HG02623 (cell line): ENCODE results near the gene RNF151.
"Not testable (repeated sequence)": the region's sequence is repeated elsewhere in the genome, so short reads cannot be mapped to it uniquely, and the experiment has no call there.

ENCODE experiments used
- ATAC-seq: cut with Tn5 transposase; IDR thresholded peaks from one replicate; pipeline ENCODE4 v1.9.1; 2021; ENCODE audit warnings: moderate library complexity; ENCODE audit not compliant: unreplicated experiment

Gene RNF151

DNA sequence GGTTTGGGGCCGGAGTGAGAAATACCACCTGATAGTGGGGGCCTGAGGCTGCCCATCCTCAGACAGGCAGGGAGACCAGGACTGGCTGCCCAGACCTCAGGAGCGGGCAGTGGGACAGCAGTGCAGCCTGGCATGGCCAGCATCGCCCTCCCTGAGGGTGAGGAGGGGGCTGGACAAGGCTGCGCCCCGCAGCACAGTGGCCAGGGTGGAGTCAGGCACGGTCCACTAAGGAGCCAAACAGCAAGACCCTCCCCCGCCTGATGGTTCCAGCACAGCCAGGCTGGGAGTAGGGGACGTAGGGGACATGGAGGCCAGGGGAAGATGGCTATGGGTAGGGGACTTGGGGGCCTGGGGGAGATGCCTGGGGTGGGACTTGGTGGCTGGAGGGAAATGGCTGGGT, 39.7 kb downstream of the RNF151 start:
- no peak for ATAC-seq

DNA sequence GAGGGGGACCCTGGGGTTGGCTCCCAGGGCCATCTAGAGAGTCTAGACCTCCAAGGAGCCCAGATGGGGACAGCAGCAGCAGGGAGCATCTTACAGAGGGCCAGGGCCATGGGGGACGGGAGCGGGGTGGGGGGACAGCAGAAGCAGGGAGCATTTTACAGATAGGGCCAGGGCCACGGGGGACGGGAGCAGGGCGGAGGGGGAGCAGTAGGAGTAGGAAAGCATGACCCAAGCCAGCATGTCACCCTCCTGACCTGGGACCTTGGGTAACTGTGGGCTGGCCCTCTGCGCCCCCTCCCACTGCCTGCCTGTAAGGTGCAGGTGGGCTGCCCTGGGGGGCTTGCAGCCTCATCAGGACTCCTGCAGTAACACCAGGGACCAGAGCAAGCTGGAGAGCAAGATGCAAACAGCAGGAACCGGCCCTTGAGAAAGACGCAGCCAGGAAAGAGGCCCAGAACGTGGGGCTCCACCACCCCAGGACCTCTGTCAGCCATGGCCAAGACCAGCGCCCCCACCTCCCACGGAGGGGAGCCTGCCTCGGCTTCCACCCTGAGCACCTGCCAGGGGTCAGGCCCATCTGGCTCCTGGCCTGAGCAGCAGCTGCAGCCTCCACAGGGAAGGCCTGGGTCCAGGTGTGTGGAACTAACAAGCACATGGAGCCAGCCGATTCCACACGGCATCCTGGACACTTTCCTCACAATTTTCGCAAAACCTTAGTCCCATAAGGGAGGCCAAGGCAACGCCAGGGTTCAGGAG, 40.6 kb downstream of the RNF151 start:
- ATAC-seq, result no peak

DNA sequence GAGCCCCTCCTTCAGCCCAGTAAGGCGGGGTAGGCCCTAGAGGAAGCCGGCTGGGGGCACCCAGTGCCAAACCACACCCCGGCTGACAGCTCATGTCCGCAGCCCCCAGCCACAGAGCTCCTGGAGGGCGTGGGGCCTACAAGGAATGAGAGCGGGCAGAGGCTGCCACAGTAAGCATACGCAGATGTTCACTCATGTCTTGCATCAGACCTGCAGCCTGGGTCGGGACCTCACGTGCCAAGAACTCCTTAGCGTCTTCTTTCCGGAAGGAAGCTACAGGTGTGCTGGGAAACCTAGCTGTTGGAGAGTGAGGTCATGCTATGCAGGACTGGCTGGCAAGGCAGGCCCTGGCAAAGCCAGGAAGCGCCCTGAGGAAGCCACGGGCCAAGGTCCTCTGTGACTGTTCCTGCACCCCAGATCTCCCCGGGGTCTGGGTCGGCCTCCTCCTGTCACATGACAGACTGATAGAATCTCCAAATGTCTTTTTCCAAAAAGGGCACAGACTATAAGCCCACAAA, 41.4 kb downstream of the RNF151 start:
- no peak for ATAC-seq

DNA sequence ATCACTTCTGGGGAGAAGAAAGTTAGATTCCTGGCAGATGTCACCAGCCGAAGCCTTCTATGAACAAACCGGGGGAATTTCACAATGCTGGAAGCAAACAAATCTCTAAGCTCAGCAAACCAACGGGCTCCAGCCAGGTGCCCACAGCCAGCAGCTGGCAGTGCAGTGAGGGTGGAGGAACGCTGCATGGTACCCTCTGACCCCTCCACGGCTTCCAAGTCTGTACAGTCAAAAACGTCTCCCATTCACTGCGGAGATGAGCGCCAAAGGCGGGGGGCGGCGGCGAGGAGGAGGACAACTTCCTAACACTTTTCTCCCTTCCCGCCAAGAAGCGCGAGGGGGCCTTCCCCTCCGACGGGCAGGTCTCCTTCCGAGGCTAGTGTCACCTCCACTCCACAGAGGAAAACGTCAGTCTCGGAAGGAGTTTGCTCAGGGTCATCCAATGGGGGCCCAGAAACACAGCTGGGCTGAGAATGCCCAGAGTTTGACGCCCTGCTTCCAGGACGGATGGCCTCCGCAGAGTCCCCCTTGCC, 42.0 kb downstream of the RNF151 start:
- no peak for ATAC-seq

DNA sequence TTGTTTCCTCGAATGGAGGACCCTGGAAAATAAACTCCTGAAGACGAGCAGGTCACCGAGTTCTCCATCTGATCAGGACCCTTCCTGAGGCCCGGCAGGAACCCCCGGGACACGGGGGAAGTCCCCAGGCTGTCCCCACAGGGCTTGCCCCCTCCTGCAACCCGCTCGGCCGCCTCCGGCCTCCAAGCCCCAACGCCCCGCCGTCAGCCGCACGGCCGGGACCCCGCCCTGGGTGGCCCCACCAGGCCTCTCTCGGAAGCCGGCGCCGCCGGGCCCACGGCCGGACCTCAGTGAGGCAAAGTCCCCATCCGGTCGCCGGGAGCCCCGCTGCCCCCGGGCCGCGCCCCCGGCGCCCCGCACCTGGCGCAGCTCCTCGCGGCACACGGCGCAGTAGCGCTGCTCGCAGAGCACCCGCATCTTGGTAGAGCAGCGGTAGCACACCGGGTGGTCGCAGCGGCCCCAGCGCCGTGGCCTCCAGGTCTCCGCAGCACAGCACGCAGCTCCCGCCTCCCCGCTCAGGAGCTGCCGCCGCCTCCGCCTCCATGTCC, 42.6 kb downstream of the RNF151 start:
- peak; percentile 25 for ATAC-seq

DNA sequence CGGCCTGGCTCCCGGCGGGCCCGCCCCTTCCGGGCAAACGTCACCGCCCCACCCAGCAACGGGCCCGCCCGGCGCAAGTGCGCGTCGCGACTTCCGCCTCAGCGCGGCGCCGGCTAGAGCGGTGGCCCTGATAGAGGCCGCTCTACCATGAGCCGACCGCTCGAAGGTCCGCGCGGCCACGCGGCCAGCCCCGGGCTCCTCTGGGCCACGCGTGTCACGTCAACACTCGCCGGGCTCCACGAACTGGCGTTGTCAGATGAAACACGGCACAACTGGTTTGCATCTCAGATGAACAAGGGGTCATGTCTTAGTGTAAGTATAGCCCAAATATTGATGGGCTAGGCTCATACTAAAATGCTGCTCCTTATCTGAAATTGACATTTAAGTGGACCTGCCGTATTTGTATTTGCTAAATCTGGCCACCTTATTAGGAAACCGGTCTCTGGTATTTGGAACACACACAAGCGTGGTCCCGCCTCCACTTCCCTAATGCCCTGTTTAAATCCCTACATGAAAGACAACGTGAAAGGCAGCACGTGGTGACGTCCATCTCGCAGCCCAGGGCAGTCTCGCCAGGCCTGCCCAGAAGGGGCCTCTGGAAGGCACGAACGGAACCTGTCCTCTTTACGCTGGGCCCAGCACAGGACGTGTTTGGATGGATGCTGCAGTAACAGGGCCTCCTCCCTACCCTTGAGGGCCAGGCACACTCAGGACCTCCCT, 43.3 kb downstream of the RNF151 start, which contains the start of gene ZNF598:
Gene ZNF598, minus strand, starts transcription at position 31 of the 720 bp plus-strand sequence.
- ATAC-seq, result peak; percentile 65

DNA sequence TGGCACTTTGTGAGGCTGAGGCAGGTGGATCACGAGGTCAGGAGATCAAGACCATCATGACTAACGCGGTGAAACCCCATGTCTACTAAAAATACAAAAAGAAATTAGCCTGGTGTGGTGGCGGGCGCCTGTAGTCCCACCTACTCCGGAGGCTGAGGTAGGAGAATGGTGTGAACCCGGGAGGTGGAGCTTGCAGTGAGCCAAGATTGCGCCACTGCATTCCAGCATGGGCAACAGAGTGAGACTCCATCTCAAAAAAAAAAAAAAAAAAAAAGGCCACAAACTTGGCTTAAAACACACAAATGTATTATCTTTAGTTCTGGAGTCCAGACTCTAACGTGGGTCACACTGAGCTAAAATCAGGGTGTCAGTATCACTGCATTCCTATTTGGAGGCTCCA, 45.1 kb downstream of the RNF151 start:
- not testable (repeated sequence) for ATAC-seq

DNA sequence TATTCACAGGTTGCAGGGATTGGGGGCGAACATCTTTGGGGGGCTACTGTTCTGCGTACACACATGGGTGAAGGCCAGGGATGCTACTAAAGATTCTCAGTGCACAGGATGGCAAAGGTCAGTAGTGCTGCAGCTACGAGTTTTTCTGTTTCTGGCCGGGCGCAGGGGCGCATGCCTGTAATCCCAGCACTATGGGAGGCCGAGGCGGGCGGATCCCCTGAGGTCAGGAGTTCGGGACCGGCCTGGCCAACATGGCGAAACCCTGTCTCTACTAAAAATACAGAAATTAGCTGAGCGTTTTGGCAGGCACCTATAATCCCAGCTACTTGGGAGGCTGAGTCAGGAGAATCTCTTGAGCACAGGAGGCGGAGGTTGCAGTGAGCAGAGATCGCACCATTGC, 46.9 kb downstream of the RNF151 start:
- ATAC-seq, result no peak

DNA sequence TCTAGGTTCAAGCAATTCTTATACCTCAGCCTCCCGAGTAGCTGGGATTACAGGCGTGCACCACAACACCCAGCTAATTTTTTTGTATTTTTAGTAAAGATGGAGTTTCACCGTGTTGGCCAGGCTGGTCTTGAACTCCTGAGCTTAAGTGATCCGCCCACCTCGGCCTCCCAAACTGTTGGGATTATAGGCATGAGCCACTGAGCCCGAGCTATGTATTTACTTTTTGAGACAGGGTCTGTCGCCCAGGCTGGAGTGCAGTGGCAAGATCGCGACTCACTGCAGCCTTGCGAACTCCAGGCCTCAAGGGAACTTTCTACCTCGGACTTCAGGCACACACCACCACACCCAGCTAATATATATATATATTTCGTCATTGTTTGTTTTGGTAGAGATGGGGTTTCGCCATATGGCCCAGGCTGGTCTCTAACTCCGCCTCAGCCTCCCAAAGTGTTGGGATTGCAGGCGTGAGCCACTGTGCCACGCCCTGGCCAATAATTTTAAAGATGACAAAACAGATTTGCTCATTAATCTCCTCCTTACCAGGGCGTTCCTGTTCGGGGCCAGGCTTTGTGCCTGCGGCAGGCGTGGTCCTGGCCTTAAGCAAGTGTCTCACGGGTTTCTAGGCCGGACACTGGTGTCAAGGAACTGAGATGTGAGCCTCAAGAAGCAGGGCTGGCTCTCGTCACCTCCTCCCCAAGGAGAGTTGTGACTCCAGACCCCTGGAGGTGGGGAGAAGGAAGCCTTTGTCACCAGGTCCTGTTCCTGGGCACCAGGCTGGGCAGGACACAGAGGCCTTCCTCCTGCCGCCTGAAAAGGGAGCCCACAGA, 48.7 kb downstream of the RNF151 start:
- ATAC-seq, result no peak

DNA sequence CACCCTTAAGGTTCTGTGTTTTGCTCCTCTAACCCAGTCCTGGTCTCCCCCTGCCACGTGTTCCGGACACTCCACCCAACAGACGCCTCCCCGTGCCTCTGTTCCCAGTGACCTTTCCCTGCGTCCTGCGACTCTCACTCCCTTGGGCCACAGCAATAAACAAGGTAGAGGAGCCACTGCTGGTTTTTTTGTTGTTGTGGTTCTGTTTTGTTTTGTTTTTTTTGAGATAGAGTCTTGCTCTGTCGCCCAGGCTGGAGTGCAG, 49.2 kb downstream of the RNF151 start:
- no peak for ATAC-seq

DNA sequence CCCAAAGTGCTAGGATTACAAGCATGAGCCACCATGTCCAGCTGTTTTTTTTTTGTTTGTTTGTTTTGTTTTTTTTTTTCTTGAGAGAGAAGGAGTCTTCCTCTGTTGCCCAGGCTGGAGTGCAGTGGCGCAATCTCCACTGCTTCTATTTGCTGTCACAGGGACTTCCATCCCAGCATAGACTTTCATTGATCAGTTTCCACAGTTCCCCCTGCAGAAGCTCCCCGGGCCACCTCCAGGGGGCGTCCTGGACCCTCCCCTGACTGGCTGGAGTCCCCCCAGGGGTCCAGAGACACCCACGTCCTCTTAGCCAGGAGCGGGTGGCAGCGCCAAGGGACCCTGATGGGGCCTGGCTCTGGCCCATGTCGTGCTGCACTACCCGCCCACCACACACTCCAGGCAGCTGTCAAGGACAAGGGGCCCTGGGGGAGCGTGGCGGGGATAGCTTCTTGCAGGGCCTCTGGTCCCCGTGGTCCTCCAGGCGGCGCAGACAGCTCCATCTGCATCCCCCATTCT, 49.8 kb downstream of the RNF151 start:
- ATAC-seq, result no peak
